GM10847 (cell line): Measurements from ENCODE around the gene REEP2.

Experiments
- POLR2A ChIP-seq: IDR thresholded peaks from 2 replicates; pipeline ENCODE4 v1.6.1; 2011; ENCODE audit not compliant: insufficient read length; ENCODE audit errors: extremely low read depth

The REEP2 gene

DNA sequence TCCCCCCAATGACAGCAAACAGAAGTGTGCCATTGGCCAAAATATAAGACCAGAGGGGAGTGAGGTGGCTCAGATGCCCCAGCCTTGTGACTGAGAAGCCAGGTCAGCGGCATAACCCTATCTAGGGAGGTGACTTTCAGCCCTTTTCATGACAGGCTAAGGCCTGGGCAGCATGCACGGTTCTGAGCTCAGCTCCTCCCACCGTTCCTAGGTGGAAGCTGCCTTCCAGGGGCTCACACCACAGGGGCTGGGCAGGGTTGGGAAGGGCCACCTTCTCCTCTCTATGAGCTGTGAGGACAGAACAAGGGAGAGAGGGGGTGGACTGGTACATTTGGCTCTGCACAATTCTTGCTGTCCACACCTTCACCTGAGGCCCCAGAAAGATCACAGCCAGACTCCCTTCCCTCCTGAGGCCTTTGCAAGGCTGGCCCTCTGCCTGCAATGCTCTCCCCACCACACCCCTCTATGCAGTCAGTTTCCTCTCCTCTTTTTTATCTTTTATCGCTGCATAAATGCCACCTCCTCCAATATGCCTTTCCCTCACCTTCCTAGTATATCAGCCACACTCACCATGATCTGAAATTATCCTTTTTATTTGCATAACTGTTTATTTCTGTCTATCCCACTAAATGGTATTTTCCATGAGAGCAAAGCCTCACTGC is 21.3 kb downstream of the REEP2 start:
- TF ChIP-seq POLR2A, result no peak

DNA sequence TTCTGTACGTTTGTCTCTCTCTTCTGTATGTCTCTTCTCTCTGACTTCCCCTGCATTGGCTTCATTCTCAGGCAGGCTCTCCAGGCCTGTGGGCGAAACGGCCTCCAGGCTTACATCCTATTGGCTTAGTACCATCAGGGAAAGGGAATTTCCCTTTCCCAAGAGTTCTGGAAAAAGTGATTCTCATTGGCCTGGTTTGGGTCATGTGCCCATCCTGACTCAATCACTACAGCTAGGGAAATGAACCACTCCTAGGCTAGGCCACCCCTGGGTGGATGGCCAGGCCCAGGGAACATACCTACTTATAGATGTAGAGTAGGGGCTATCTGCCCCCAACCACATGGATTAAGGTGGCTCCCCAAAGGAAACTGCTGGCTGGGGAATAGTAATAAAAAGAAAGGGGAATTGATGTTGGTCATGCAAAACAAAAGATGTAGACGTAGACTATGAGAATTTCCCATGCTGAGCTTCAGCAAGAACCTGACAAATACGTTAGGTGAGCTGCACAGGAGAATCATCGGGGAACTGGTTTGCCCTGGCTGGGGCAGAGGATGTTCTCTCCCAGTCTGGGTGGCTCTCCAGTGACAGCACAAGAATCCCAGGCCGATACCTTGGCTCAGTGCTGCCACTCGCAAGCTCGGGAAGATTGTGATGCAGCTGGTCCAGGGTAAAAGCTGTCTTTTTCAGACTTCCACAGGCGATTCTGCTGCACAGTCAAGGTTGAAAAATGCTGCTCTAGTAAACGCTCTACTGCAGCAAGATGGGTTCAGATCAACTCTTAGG is 22.7 kb downstream of the REEP2 start:
- no peak for TF ChIP-seq POLR2A

DNA sequence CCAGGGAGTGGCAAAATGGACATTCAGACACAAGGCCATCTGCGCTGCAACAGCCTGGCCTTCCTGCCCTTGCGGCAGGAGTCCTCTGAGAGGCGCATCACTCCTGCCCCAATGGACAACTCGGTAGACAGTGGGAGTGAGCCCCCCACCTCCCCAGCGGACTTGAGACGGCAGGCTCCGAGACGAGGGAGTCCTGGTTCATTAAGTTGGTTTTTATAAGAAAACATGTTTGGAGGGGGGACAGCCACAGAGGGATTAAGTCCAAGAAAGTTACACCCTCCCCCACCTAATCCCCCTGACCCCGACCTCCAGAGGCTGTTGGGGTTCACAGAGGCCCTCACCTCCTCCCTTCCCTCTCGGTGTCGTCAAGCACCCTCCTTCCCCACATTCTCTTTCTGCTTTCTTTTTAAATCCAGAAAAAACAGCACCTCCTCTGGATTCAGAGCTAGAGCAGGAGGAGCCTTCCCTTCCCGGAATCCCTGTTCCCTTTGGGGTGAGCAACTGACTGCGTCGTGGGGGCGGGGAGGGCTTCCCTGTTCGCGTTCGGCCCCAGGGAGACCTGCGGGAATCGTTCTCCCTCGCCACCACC is 24.7 kb downstream of the REEP2 start:
- no peak for TF ChIP-seq POLR2A

GRCh38 chr5:138464008-138464387 is 25.1 kb downstream of the REEP2 start:
- TF ChIP-seq POLR2A, result peak; percentile 79

DNA sequence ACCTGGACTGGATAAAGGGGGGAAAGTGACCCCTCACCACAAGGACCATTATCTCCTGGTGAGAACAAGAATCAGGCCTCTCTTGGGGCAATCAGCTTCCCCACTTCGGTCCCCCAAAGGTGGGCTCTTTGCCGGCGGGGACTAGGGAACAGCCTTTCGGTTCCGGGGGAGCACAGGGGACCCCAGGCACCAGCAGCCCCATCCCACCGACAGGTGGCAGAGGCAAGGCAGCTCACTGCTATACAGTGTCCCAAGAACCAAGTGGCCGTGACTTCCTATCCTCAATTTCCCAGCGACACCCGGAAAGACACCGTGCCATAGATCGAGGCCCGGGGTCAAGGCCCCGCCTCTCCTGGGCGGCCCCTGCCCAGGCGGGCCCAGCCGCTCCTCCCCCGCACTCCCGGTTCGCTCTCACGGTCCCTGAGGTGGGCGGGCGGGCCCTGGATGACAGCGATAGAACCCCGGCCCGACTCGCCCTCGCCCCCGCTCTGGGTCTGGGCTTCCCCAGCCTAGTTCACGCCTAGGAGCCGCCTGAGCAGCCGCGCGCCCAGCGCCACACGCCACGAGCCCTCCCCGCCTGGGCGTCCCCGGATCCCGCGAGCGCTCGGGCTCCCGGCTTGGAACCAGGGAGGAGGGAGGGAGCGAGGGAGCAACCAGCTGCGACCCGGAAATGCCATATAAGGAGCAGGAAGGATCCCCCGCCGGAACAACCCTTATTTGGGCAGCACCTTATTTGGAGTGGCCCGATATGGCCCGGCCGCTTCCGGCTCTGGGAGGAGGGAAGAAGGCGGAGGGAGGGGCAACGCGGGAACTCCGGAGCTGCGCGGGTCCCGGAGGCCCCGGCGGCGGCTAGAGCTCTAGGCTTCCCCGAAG is 25.8 kb downstream of the REEP2 start:
- peak; percentile 27 for TF ChIP-seq POLR2A

- TF ChIP-seq POLR2A, result peak; percentile 93
Observed at GRCh38 chr5:138465261-138466124, 26.6 kb downstream of the REEP2 start, which contains the start of gene EGR1. Gene EGR1 (plus strand): TSS chr5:138465479. CDS start chr5:138465762, 283 bp downstream.

GRCh38 chr5:138466125-138466899 is 27.5 kb downstream of the REEP2 start:
- TF ChIP-seq POLR2A, result no peak

- TF ChIP-seq POLR2A, result no peak
Observed at GRCh38 chr5:138466900-138467710, 28.2 kb downstream of the REEP2 start.

DNA sequence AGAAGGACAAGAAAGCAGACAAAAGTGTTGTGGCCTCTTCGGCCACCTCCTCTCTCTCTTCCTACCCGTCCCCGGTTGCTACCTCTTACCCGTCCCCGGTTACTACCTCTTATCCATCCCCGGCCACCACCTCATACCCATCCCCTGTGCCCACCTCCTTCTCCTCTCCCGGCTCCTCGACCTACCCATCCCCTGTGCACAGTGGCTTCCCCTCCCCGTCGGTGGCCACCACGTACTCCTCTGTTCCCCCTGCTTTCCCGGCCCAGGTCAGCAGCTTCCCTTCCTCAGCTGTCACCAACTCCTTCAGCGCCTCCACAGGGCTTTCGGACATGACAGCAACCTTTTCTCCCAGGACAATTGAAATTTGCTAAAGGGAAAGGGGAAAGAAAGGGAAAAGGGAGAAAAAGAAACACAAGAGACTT is 28.9 kb downstream of the REEP2 start:
- TF ChIP-seq POLR2A, result no peak

- TF ChIP-seq POLR2A, result no peak
Observed at GRCh38 chr5:138468133-138468965, 29.5 kb downstream of the REEP2 start.

- TF ChIP-seq POLR2A, result no peak
Observed at GRCh38 chr5:138468966-138469539, 30.2 kb downstream of the REEP2 start.
